Upper lobe of right lung (tissue), 1 donor: ENCODE measurements around the gene B4GALT3. TPM values are rescaled to one million over a fixed set of nuclear protein-coding genes. Genes with fewer than 3 reads are reported as not detected.
A peak's percentile ranks its signal among the peaks of the same experiment; 100 is the strongest.

Experiments
- ATAC-seq: fragments of 200-7000 bp; cut with Tn5 transposase; one replicate; pipeline ENCODE4 v1.9.1; 2020; ENCODE audit warnings: mild to moderate bottlenecking, moderate library complexity
- DNase-seq: peaks from one replicate; pipeline ENCODE4 v3.0.0-alpha.2; 2020
- H3K27ac ChIP-seq: fragments of 200-600 bp; one replicate; pipeline ENCODE4 v1.8.0; 2022
- H3K27me3 ChIP-seq: fragments of 200-600 bp; one replicate; pipeline ENCODE4 v1.8.0; 2022; ENCODE audit warnings: mild to moderate bottlenecking
- H3K36me3 ChIP-seq: fragments of 200-600 bp; one replicate; pipeline ENCODE4 v1.8.0; 2022
- H3K4me1 ChIP-seq: fragments of 200-600 bp; one replicate; pipeline ENCODE4 v1.8.0; 2022
- H3K4me3 ChIP-seq: fragments of 200-600 bp; one replicate; pipeline ENCODE4 v1.8.0; 2022; ENCODE audit warnings: mild to moderate bottlenecking
- H3K9me3 ChIP-seq: fragments of 200-600 bp; one replicate; pipeline ENCODE4 v1.8.0; 2022
- CTCF ChIP-seq: fragments of 200-600 bp; IDR thresholded peaks from one replicate; pipeline ENCODE4 v1.8.0; 2022; ENCODE audit warnings: antibody characterized with exemption
- intact Hi-C: fragments of 100-400 bp; cut with DNase I; formaldehyde crosslinking; loops from one replicate; pipeline ENCODE4 v1.11.0; 2022
- total RNA-seq: library from RNA; stranded (reverse); fragmentation: NEBNext Ultra II Directional; extraction: Animal tissue kit (Norgen Biotek cat#: 25700); gene quantifications from one replicate; pipeline ENCODE4 v1.2.1, GENCODE V29; 2021
- donor health status: DM: no; HTN: yes; CAD: no; lungs with severe emphysema.

B4GALT3 gene
- total RNA-seq, 1 donor from 2014 or later: 35.7 TPM

- H3K4me1 ChIP-seq: no peaks in the 10 kb centered on the region
- H3K27me3 ChIP-seq: no peaks in the 10 kb centered on the region
- peaks cover 19% of the 10 kb centered on the region for H3K36me3 ChIP-seq
- peak overlapping the region; percentile 28 for H3K4me3 ChIP-seq
- DNase-seq: no peak
- intact Hi-C loops: no loop called here
- H3K9me3 ChIP-seq: no peaks in the 10 kb centered on the region
- TF ChIP-seq CTCF: no peak
- no peak for ATAC-seq
- H3K27ac ChIP-seq: no peak overlapping the region
These were observed 41.2 kb upstream of the B4GALT3 start for GRCh38 chr1:161218301-161219077.

GRCh38 chr1:161217831-161218230, 40.5 kb upstream of the B4GALT3 start:
- DNase-seq: no peak
- no peak for ATAC-seq
- H3K9me3 ChIP-seq: no peaks in the 10 kb centered on the region
- intact Hi-C loops: no loop called here
- no peaks in the 10 kb centered on the region for H3K27me3 ChIP-seq
- no peak for TF ChIP-seq CTCF
- no peaks in the 10 kb centered on the region for H3K4me1 ChIP-seq
- H3K27ac ChIP-seq: peak overlapping the region; percentile 38
- peaks cover 26% of the 10 kb centered on the region for H3K36me3 ChIP-seq
- peak overlapping the region; percentile 28 for H3K4me3 ChIP-seq

- no peak for TF ChIP-seq CTCF
- Histone ChIP-seq H3K27ac (peak overlapping the region; percentile 88), H3K9me3 (no peaks in the 10 kb centered on the region), H3K4me3 (peak overlapping the region; percentile 49), H3K36me3 (peaks cover 33% of the 10 kb centered on the region), H3K27me3 (no peaks in the 10 kb centered on the region), H3K4me1 (no peaks in the 10 kb centered on the region)
- no peak for DNase-seq
- intact Hi-C loops: no loop called here
- ATAC-seq: peak; percentile 80
These were observed 39.8 kb upstream of the B4GALT3 start for GRCh38 chr1:161216945-161217712.

GRCh38 chr1:161215076-161215475, 37.8 kb upstream of the B4GALT3 start, which contains the start of gene FCER1G:
Gene FCER1G (plus strand): TSS chr1:161215295. CDS start chr1:161215322, 27 bp downstream.
- Histone ChIP-seq H3K36me3 (peaks cover 53% of the 10 kb centered on the region), H3K4me1 (no peaks in the 10 kb centered on the region), H3K27ac (peak within 1 kb of the TSS; percentile 68), H3K27me3 (no peaks in the 10 kb centered on the region), H3K9me3 (no peaks in the 10 kb centered on the region), H3K4me3 (peak within 1 kb of the TSS; percentile 49)
- TF ChIP-seq CTCF: no peak
- DNase-seq (peak; percentile 85), ATAC-seq (peak; percentile 82)
- intact Hi-C loops: no loop called here

GRCh38 chr1:161214369-161214768, 37.1 kb upstream of the B4GALT3 start:
- ATAC-seq: peak; percentile 44
- Histone ChIP-seq H3K4me1 (no peaks in the 10 kb centered on the region), H3K27me3 (no peaks in the 10 kb centered on the region), H3K36me3 (peaks cover 58% of the 10 kb centered on the region), H3K27ac (peak overlapping the region; percentile 55), H3K4me3 (peak overlapping the region; percentile 49), H3K9me3 (no peaks in the 10 kb centered on the region)
- no peak for TF ChIP-seq CTCF
- intact Hi-C loops: no loop called here
- no peak for DNase-seq
